ENCODE results near the gene NRIP1. TPM values are rescaled to one million over a fixed set of nuclear protein-coding genes. Genes with fewer than 3 reads are reported as not detected.

The NRIP1 gene
- total RNA-seq, 1 experiment from 2014 or later = not detected

DNA sequence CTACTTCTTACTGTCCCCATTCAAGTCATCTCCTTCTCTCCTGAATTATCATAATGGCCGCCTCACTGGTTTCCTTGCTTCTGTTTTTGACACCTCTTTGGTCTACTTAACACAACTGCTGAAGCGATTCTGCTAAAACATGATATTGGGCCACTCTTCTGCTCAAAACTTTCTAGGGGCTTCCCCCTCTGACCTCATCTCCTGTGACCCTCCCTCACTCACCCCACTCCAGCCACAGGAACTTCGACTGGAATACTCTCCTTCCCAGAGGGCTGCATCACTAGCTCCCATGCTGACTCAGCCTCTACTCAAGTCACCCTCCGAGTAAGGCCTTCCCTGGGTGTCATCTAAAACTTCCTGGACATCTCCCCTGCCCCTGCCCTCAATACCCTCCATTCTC is 35.7 kb downstream of the NRIP1 start:
- Histone ChIP-seq H3K4me3 (ENCODE audit: low read length) (no peak overlapping the region), H3K27me3 (ENCODE audit: low read length) (no peaks in the 10 kb centered on the region), H3K4me1 (ENCODE audit: low read length) (no peaks in the 10 kb centered on the region), H3K36me3 (ENCODE audit: insufficient read depth, low read length) (no peaks in the 10 kb centered on the region), H3K27ac (ENCODE audit: low read length) (no peak overlapping the region), H3K9ac (ENCODE audit: low read length) (no peak overlapping the region), H3K79me2 (ENCODE audit: low read length) (no peaks in the 10 kb centered on the region), H2AFZ (ENCODE audit: low read length) (no peak overlapping the region), H3K4me2 (ENCODE audit: low read depth, low read length, poor library complexity, severe bottlenecking) (no peak overlapping the region), H4K20me1 (ENCODE audit: insufficient read depth, low read depth, low read length) (no peaks in the 10 kb centered on the region), H3K9me3 (ENCODE audit: low read length) (no peaks in the 10 kb centered on the region), H3K9me2 (replicated peaks; ENCODE audit: insufficient read depth, low read length) (no peaks in the 10 kb centered on the region)
- no peak for DNase-seq

DNA sequence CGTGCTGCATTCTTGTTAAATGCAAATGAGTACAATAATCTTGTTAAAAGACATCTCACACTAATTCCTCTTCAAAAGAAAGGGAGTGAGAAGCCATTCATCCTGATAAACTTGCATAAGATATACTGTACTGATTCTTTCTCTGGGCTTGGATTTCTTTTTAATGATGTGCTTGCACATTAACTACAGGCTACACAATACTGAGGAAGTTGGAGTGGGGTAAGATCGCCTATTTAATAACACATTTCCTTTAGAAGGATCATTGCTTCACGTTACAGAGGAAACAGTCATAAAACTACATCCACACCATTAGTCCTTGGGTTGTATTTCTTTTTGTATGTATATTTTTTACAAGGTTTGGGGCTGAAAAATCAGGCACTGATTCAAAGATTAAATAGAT is 36.6 kb downstream of the NRIP1 start:
- H3K9me3 ChIP-seq (ENCODE audit: low read length) = peaks cover 3% of the 10 kb centered on the region; the same call in 1 of the 2 replicates
- no peak overlapping the region for H3K4me2 ChIP-seq (ENCODE audit: low read depth, low read length, poor library complexity, severe bottlenecking)
- no peak overlapping the region for H3K27ac ChIP-seq (ENCODE audit: low read length)
- no peak overlapping the region for H2AFZ ChIP-seq (ENCODE audit: low read length)
- no peaks in the 10 kb centered on the region for H3K27me3 ChIP-seq (ENCODE audit: low read length)
- H3K36me3 ChIP-seq (ENCODE audit: insufficient read depth, low read length) = no peaks in the 10 kb centered on the region
- H3K79me2 ChIP-seq (ENCODE audit: low read length) = no peaks in the 10 kb centered on the region
- H3K9me2 ChIP-seq (replicated peaks; ENCODE audit: insufficient read depth, low read length) = no peaks in the 10 kb centered on the region
- no peak for DNase-seq
- no peaks in the 10 kb centered on the region for H4K20me1 ChIP-seq (ENCODE audit: insufficient read depth, low read depth, low read length)
- no peaks in the 10 kb centered on the region for H3K4me1 ChIP-seq (ENCODE audit: low read length)
- H3K9ac ChIP-seq (ENCODE audit: low read length) = no peak overlapping the region
- no peak overlapping the region for H3K4me3 ChIP-seq (ENCODE audit: low read length)

DNA sequence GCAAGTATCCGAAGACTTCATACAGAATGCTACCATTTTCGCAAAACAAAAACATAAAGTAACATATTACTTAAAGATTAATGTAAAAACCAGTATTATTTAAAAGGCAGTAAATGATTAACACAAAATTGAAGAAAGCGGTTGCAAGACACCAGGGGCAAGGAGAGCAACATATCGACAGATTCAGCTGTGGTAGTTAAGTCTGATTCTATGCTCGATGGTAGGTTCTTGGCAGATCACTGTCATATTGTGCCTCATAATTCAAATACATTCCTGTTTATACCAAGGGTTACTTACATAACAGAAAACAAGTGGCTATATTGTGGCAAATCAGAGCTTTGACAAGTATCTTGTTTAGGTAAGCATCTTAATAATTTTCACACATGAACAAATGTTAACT is 37.7 kb downstream of the NRIP1 start:
- Histone ChIP-seq H3K9ac (ENCODE audit: low read length) (no peak overlapping the region), H3K27me3 (ENCODE audit: low read length) (no peaks in the 10 kb centered on the region), H3K4me1 (ENCODE audit: low read length) (no peaks in the 10 kb centered on the region), H2AFZ (ENCODE audit: low read length) (no peak overlapping the region), H3K4me3 (ENCODE audit: low read length) (no peak overlapping the region), H3K36me3 (ENCODE audit: insufficient read depth, low read length) (no peaks in the 10 kb centered on the region), H3K9me2 (replicated peaks; ENCODE audit: insufficient read depth, low read length) (no peaks in the 10 kb centered on the region), H3K4me2 (ENCODE audit: low read depth, low read length, poor library complexity, severe bottlenecking) (no peak overlapping the region), H3K79me2 (ENCODE audit: low read length) (no peaks in the 10 kb centered on the region), H3K27ac (ENCODE audit: low read length) (no peak overlapping the region), H3K9me3 (ENCODE audit: low read length) (peaks cover 9% of the 10 kb centered on the region; the same call in 1 of the 2 replicates), H4K20me1 (ENCODE audit: insufficient read depth, low read depth, low read length) (no peaks in the 10 kb centered on the region)
- no peak for DNase-seq

DNA sequence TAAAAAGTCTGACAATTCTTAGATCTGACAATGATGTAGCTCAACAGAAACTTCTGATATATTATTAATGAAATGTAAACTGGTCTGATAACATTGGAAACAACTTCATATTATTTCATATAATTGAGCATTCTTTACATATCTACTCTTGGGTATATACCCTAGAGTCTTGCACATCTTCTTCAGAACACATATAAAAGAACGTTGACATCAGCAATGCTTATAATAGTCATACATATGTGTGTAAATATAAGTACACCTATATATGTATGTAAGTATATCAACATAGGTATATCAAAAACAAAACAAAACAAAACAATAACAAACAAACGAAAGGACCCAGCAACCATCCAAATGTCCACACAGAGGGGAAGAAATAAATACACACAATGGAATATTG is 38.4 kb downstream of the NRIP1 start:
- no peak overlapping the region for H3K4me3 ChIP-seq (ENCODE audit: low read length)
- no peaks in the 10 kb centered on the region for H3K36me3 ChIP-seq (ENCODE audit: insufficient read depth, low read length)
- no peaks in the 10 kb centered on the region for H3K79me2 ChIP-seq (ENCODE audit: low read length)
- H3K4me2 ChIP-seq (ENCODE audit: low read depth, low read length, poor library complexity, severe bottlenecking) = no peak overlapping the region
- no peaks in the 10 kb centered on the region for H3K4me1 ChIP-seq (ENCODE audit: low read length)
- no peaks in the 10 kb centered on the region for H3K27me3 ChIP-seq (ENCODE audit: low read length)
- no peaks in the 10 kb centered on the region for H3K9me2 ChIP-seq (replicated peaks; ENCODE audit: insufficient read depth, low read length)
- no peaks in the 10 kb centered on the region for H4K20me1 ChIP-seq (ENCODE audit: insufficient read depth, low read depth, low read length)
- DNase-seq = no peak
- no peak overlapping the region for H3K27ac ChIP-seq (ENCODE audit: low read length)
- H3K9me3 ChIP-seq (ENCODE audit: low read length) = peaks cover 11% of the 10 kb centered on the region; the same call in 1 of the 2 replicates
- H3K9ac ChIP-seq (ENCODE audit: low read length) = no peak overlapping the region
- H2AFZ ChIP-seq (ENCODE audit: low read length) = no peak overlapping the region

GRCh38 chr21:15023776-15024175 is 41.0 kb downstream of the NRIP1 start:
- Histone ChIP-seq H3K27ac (ENCODE audit: low read length) (no peak overlapping the region), H2AFZ (ENCODE audit: low read length) (no peak overlapping the region), H3K79me2 (ENCODE audit: low read length) (no peaks in the 10 kb centered on the region), H4K20me1 (ENCODE audit: insufficient read depth, low read depth, low read length) (no peaks in the 10 kb centered on the region), H3K4me3 (ENCODE audit: low read length) (no peak overlapping the region), H3K36me3 (ENCODE audit: insufficient read depth, low read length) (no peaks in the 10 kb centered on the region), H3K9ac (ENCODE audit: low read length) (no peak overlapping the region), H3K9me2 (replicated peaks; ENCODE audit: insufficient read depth, low read length) (no peaks in the 10 kb centered on the region), H3K9me3 (ENCODE audit: low read length) (peaks cover 17% of the 10 kb centered on the region; the same call in 1 of the 2 replicates), H3K4me2 (ENCODE audit: low read depth, low read length, poor library complexity, severe bottlenecking) (no peak overlapping the region), H3K4me1 (ENCODE audit: low read length) (no peaks in the 10 kb centered on the region), H3K27me3 (ENCODE audit: low read length) (no peaks in the 10 kb centered on the region)
- no peak for DNase-seq

GRCh38 chr21:15022608-15023261 is 42.1 kb downstream of the NRIP1 start:
- no peaks in the 10 kb centered on the region for H3K4me1 ChIP-seq (ENCODE audit: low read length)
- no peaks in the 10 kb centered on the region for H3K9me2 ChIP-seq (replicated peaks; ENCODE audit: insufficient read depth, low read length)
- H3K4me3 ChIP-seq (ENCODE audit: low read length) = no peak overlapping the region
- H3K27ac ChIP-seq (ENCODE audit: low read length) = no peak overlapping the region
- no peak for DNase-seq
- no peaks in the 10 kb centered on the region for H3K36me3 ChIP-seq (ENCODE audit: insufficient read depth, low read length)
- H3K4me2 ChIP-seq (ENCODE audit: low read depth, low read length, poor library complexity, severe bottlenecking) = no peak overlapping the region
- H2AFZ ChIP-seq (ENCODE audit: low read length) = no peak overlapping the region
- H3K9ac ChIP-seq (ENCODE audit: low read length) = no peak overlapping the region
- H3K27me3 ChIP-seq (ENCODE audit: low read length) = no peaks in the 10 kb centered on the region
- peaks cover 17% of the 10 kb centered on the region; the same call in 1 of the 2 replicates for H3K9me3 ChIP-seq (ENCODE audit: low read length)
- H3K79me2 ChIP-seq (ENCODE audit: low read length) = no peaks in the 10 kb centered on the region
- H4K20me1 ChIP-seq (ENCODE audit: insufficient read depth, low read depth, low read length) = no peaks in the 10 kb centered on the region

- peaks cover 17% of the 10 kb centered on the region; the same call in 1 of the 2 replicates for H3K9me3 ChIP-seq (ENCODE audit: low read length)
- H3K79me2 ChIP-seq (ENCODE audit: low read length) = no peaks in the 10 kb centered on the region
- H3K9me2 ChIP-seq (replicated peaks; ENCODE audit: insufficient read depth, low read length) = no peaks in the 10 kb centered on the region
- H3K27me3 ChIP-seq (ENCODE audit: low read length) = no peaks in the 10 kb centered on the region
- H3K36me3 ChIP-seq (ENCODE audit: insufficient read depth, low read length) = no peaks in the 10 kb centered on the region
- H3K9ac ChIP-seq (ENCODE audit: low read length) = no peak overlapping the region
- no peak for DNase-seq
- no peaks in the 10 kb centered on the region for H4K20me1 ChIP-seq (ENCODE audit: insufficient read depth, low read depth, low read length)
- no peak overlapping the region for H3K27ac ChIP-seq (ENCODE audit: low read length)
- H3K4me1 ChIP-seq (ENCODE audit: low read length) = no peaks in the 10 kb centered on the region
- H2AFZ ChIP-seq (ENCODE audit: low read length) = no peak overlapping the region
- no peak overlapping the region for H3K4me2 ChIP-seq (ENCODE audit: low read depth, low read length, poor library complexity, severe bottlenecking)
- H3K4me3 ChIP-seq (ENCODE audit: low read length) = no peak overlapping the region
Observed at GRCh38 chr21:15020797-15021196, 44.0 kb downstream of the NRIP1 start.

DNA sequence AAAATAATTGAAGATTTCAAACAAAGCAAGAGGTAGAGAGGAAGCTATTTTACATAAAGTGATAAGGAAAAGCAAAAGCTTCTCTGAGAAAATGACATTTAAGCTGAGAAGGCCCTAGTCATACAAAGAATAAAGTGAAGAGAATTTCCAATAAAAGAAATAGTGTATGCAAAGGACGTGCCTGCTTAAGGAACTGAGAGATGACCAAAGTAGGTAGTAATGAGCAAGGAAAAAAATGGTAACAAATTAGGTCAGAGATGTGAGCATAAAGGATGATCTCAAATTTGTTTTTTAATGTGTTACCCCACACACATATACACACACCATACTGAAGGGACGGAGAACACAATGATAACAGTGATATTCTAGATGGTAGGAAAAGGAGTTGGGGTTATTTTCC is 46.4 kb downstream of the NRIP1 start:
- Histone ChIP-seq H3K4me2 (ENCODE audit: low read depth, low read length, poor library complexity, severe bottlenecking) (no peak overlapping the region), H3K9me3 (ENCODE audit: low read length) (peaks cover 17% of the 10 kb centered on the region; the same call in 1 of the 2 replicates), H4K20me1 (ENCODE audit: insufficient read depth, low read depth, low read length) (no peaks in the 10 kb centered on the region), H3K4me1 (ENCODE audit: low read length) (no peaks in the 10 kb centered on the region), H3K9me2 (replicated peaks; ENCODE audit: insufficient read depth, low read length) (no peaks in the 10 kb centered on the region), H3K9ac (ENCODE audit: low read length) (no peak overlapping the region), H3K27me3 (ENCODE audit: low read length) (no peaks in the 10 kb centered on the region), H3K79me2 (ENCODE audit: low read length) (no peaks in the 10 kb centered on the region), H2AFZ (ENCODE audit: low read length) (no peak overlapping the region), H3K36me3 (ENCODE audit: insufficient read depth, low read length) (no peaks in the 10 kb centered on the region), H3K27ac (ENCODE audit: low read length) (no peak overlapping the region), H3K4me3 (ENCODE audit: low read length) (no peak overlapping the region)
- DNase-seq = no peak
